ENCODE measurements around the gene TTYH2. TPM values are rescaled to one million over a fixed set of nuclear protein-coding genes. Genes with fewer than 3 reads are reported as not detected.

The TTYH2 gene
- total RNA-seq, 4 donors from 2014 or later: 5.5 to 7.7 (median 6.3) TPM

DNA sequence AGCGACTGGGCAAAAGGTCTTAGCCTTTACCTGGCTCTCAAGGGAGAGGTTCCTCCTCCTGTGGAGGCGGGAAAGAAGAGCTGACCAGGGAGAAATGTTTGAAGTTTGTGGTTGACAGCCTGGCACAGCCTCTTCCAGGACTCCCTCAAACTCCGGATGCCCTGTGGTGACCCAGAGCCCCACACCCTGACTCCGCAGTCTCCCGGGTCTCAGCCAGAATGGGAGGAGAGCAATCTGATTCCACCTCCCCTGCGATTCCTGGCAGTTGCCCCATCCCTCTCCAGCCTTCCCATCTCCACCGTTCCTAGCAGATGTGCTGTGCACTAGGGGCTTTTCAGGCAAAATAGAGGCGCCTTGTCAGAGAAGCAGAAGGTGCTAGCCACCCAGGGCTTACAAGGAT lies 55.2 kb downstream of the TTYH2 start:
- WGBS, 2 donors (ENCODE audit: low coverage in 1 of 2): 53% methylated on average over 2 of the region's 8 CpGs; no CpG with 5 or more reads in 1 of the 2 donors
- no peaks in the 10 kb centered on the region for H3K36me3 ChIP-seq
- TF ChIP-seq EP300 (IDR thresholded peaks at IDR 0.05): no peak
- TF ChIP-seq POLR2AphosphoS5 (IDR thresholded peaks at IDR 0.05): no peak
- no peak for TF ChIP-seq POLR2A (IDR thresholded peaks at IDR 0.05)
- TF ChIP-seq, protein P1, sequence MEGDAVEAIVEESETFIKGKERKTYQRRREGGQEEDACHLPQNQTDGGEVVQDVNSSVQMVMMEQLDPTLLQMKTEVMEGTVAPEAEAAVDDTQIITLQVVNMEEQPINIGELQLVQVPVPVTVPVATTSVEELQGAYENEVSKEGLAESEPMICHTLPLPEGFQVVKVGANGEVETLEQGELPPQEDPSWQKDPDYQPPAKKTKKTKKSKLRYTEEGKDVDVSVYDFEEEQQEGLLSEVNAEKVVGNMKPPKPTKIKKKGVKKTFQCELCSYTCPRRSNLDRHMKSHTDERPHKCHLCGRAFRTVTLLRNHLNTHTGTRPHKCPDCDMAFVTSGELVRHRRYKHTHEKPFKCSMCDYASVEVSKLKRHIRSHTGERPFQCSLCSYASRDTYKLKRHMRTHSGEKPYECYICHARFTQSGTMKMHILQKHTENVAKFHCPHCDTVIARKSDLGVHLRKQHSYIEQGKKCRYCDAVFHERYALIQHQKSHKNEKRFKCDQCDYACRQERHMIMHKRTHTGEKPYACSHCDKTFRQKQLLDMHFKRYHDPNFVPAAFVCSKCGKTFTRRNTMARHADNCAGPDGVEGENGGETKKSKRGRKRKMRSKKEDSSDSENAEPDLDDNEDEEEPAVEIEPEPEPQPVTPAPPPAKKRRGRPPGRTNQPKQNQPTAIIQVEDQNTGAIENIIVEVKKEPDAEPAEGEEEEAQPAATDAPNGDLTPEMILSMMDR (IDR thresholded peaks at IDR 0.05): no peak
- no peak overlapping the region for H3K27ac ChIP-seq
- peaks cover 0 to 23% (median 3%) of the 10 kb centered on the region in 3 donors for H3K4me1 ChIP-seq
- no peak overlapping the region for H3K4me3 ChIP-seq
- peaks cover 62% of the 10 kb centered on the region for H3K27me3 ChIP-seq
- no peaks in the 10 kb centered on the region for H3K9me3 ChIP-seq
- no peak for ATAC-seq

DNA sequence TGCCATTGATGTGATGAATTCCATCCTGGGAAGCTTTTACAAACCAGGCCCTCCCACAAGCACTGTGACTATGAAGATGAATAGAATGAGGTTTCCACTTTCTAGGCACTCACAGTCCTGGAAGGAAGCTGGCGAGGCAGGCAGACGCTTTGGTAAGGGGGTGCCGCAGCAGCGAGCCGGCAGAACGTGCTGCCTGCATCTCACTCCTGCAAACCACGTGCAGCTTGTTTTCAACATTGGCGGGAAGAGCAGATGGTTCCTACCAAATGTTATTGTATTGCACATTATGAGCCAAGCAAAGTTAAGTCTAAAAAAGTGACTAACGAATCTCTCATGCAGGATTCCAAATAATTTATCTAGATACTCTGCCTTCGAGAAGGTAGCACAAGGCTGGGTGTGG lies 57.0 kb downstream of the TTYH2 start:
- H3K36me3 ChIP-seq: no peaks in the 10 kb centered on the region
- H3K9me3 ChIP-seq: no peaks in the 10 kb centered on the region
- TF ChIP-seq EP300 (IDR thresholded peaks at IDR 0.05): no peak
- peak; percentile 26 for TF ChIP-seq POLR2AphosphoS5 (IDR thresholded peaks at IDR 0.05)
- peaks cover 80% of the 10 kb centered on the region for H3K27me3 ChIP-seq
- peaks cover 0 to 38% (median 3%) of the 10 kb centered on the region in 3 donors for H3K4me1 ChIP-seq
- WGBS, 2 donors (ENCODE audit: low coverage in 1 of 2): 21 to 50% methylated on average over 3 to 10 of the region's 10 CpGs
- H3K4me3 ChIP-seq: no peak overlapping the region
- H3K27ac ChIP-seq: no peak overlapping the region
- ATAC-seq: no peak

DNA sequence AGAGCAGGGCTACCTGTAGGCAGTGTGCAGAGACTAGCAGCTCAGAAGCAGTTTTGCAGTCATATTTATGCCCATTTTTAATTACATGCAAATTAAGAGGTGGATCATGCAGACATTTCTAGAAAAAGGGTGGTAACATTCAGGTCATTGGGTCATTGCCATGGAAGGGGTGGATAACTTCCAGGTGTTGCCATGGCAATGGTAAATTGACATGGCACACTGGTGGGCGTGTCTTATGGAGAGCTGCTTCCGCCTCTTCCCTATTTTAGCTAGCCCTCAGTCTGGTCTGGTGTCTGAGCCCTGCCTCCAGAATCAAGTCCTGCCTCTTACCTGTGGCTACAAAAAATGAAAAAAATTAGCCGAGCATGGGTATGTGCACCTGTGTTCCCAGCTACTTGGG lies 57.9 kb downstream of the TTYH2 start:
- Histone ChIP-seq H3K36me3 (no peaks in the 10 kb centered on the region), H3K27me3 (peaks cover 84% of the 10 kb centered on the region), H3K4me1 (peaks cover 0 to 47% (median 3%) of the 10 kb centered on the region in 3 donors), H3K4me3 (no peak overlapping the region), H3K27ac (no peak overlapping the region), H3K9me3 (no peaks in the 10 kb centered on the region)
- no CpG with 5 or more reads among the region's 3 CpGs for WGBS, 2 donors (ENCODE audit: low coverage in 1 of 2)
- no peak for TF ChIP-seq POLR2AphosphoS5 (IDR thresholded peaks at IDR 0.05)
- no peak for TF ChIP-seq EP300 (IDR thresholded peaks at IDR 0.05)
- no peak for TF ChIP-seq POLR2A (IDR thresholded peaks at IDR 0.05)
- TF ChIP-seq, protein P1 (IDR thresholded peaks at IDR 0.05): no peak
- no peak for ATAC-seq

DNA sequence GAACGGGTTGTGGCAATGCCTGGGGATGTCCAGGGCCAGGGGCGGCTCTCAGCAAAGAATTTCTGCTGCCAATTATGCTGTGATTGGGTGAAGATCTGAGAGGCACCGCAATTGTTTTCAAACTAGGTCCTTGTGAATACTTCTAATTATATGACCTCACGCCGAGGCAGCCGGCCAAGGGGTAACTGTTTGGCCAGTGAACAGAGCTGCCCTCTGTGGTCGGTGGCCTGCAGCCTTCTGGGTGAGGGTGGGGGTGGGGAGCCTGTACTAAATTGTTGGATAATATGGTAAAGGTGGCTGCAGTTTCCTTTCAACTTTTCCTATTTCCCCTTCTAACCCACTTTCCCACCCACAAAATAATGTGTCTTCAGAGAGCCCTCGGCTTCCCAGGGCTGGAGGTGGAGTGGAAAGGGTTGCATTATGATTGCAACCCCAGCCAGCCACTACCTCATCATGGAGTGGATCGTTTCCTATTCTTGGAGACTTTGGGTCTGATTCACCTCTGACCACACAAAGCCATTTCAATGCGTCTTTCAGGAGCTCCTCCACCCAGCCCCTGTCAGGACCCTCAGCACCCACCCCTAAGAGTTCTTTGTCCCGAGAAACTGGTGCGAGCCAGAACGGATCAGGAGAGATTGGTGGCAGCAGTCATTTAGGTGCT lies 58.7 kb downstream of the TTYH2 start:
- no peak overlapping the region for H3K4me3 ChIP-seq
- ATAC-seq: no peak
- no peaks in the 10 kb centered on the region for H3K36me3 ChIP-seq
- no peaks in the 10 kb centered on the region for H3K9me3 ChIP-seq
- peaks cover 0 to 54% (median 6%) of the 10 kb centered on the region in 3 donors for H3K4me1 ChIP-seq
- H3K27ac ChIP-seq: peak overlapping the region in 3 of 4 donors; percentile 26 to 51 (median 48)
- WGBS, 2 donors (ENCODE audit: low coverage in 1 of 2): 25 to 53% methylated on average over 4 to 5 of the region's 13 CpGs
- peaks cover 89% of the 10 kb centered on the region for H3K27me3 ChIP-seq
- TF ChIP-seq, protein P1 (IDR thresholded peaks at IDR 0.05): no peak
- TF ChIP-seq POLR2A (IDR thresholded peaks at IDR 0.05) (no peak), EP300 (IDR thresholded peaks at IDR 0.05) (no peak), POLR2AphosphoS5 (IDR thresholded peaks at IDR 0.05) (no peak)

DNA sequence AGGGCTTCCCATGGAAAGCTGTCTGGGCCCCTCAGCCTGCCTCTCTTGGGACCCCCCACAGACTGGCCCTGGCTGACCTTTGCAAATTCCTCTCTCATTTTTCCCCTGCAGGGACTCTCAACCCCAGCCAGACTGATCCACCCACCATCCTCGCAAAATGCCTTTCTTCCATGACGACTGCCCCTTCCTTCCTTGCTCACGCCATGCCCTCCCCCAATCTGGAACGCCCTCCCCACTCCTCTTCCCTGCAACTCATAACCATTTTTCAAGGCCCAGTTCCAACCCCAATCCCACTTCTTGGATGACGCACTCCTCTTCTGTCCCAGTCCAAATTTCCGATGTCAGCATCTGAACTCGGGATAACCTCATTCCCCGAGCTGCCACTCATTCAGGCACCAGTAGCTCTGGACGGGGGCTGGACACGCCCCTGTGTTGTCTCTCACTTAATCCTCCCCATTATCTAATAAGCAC lies 59.4 kb downstream of the TTYH2 start:
- 33 to 40% methylated on average over 1 to 9 of the region's 10 CpGs for WGBS, 2 donors (ENCODE audit: low coverage in 1 of 2)
- Histone ChIP-seq H3K36me3 (no peaks in the 10 kb centered on the region), H3K4me1 (peaks cover 0 to 60% (median 6%) of the 10 kb centered on the region in 3 donors), H3K27me3 (peaks cover 85% of the 10 kb centered on the region), H3K9me3 (no peaks in the 10 kb centered on the region), H3K4me3 (no peak overlapping the region), H3K27ac (peak overlapping the region in 3 of 4 donors; percentile 26 to 51 (median 48))
- ATAC-seq: peak; percentile 26
- TF ChIP-seq, protein P1 (IDR thresholded peaks at IDR 0.05): no peak
- TF ChIP-seq POLR2AphosphoS5 (IDR thresholded peaks at IDR 0.05): no peak
- TF ChIP-seq POLR2A (IDR thresholded peaks at IDR 0.05): no peak
- TF ChIP-seq EP300 (IDR thresholded peaks at IDR 0.05): no peak
